Neuronal stem cell (in vitro differentiated cells): ENCODE data around the gene CNN2. TPM values are rescaled to one million over a fixed set of nuclear protein-coding genes. Genes with fewer than 3 reads are reported as not detected.

ENCODE experiments used
- small RNA-seq: library from polyadenylated mRNA; stranded (forward); fragments of <200 nt; extraction: miRNeasy Mini kit (QIAGEN cat#:217004); gene quantifications from one replicate; pipeline ENCODE3, GENCODE V24; 2013; ENCODE audit not compliant: insufficient read depth

The CNN2 gene

Small RNA genes within 50 kb of the gene (small RNA-seq; reads per million reads assigned to genes)
- not detected for gene RNU6-2
